Body of pancreas (tissue), 4 donors: ENCODE results near the gene SPRN. TPM values are rescaled to one million over a fixed set of nuclear protein-coding genes. Genes with fewer than 3 reads are reported as not detected.

Source experiments
- ATAC-seq: fragments of 150-250 bp; one replicate; pipeline ENCODE4 v1.9.1; 2016
- DNase-seq, 4 donors: peaks; one replicate each; pipeline ENCODE4 v3.0.0-alpha.2; 2019
- H3K27ac ChIP-seq, 4 donors: fragments of 200-600 bp; sonication (generic); 1 replicate in 3 of 4; 2 replicates in 1 of 4; pipeline versions ENCODE4 v1.5.1 to v1.6.1; 2016 to 2019; ENCODE audit warnings: mild to moderate bottlenecking in 1 of 4, mixed read lengths in 1 of 4, moderate library complexity in 1 of 4
- H3K27me3 ChIP-seq, 2 donors: fragments of 200-600 bp; sonication (generic); one replicate each; pipeline ENCODE4 v1.6.0; 2016; ENCODE audit warnings: mild to moderate bottlenecking in 1 of 2
- H3K36me3 ChIP-seq, 2 donors: fragments of 200-600 bp; sonication (generic); replicated peaks in 1 of 2; 2 replicates each; pipeline ENCODE4 v1.5.1; 2016; ENCODE audit warnings: low read depth in 2 of 2; ENCODE audit not compliant: insufficient read depth in 1 of 2
- H3K4me1 ChIP-seq: fragments of 200-600 bp; sonication (generic); one replicate; pipeline ENCODE4 v1.6.0; 2016
- H3K4me3 ChIP-seq, 2 donors: fragments of 200-600 bp; sonication (generic); 1 replicate in 1 of 2; 2 replicates in 1 of 2; pipeline ENCODE4 v1.5.1; 2016 to 2019
- H3K9me3 ChIP-seq, 3 donors: fragments of 200-600 bp; sonication (generic); 1 replicate in 2 of 3; 2 replicates in 1 of 3; pipeline ENCODE4 v1.5.1; 2016
- CTCF ChIP-seq, 7 experiments: fragments of 450-650 bp in 4 of 7; fragments of 200-600 bp in 3 of 7; sonication (generic) in 3 of 7; IDR thresholded peaks; one replicate each; pipeline ENCODE4 v1.5.1; 2016 to 2019; ENCODE audit warnings: antibody characterized with exemption in 7 of 7
- POLR2A ChIP-seq, 3 donors: fragments of 450-650 bp; IDR thresholded peaks; one replicate each; pipeline ENCODE4 v1.6.1; 2016; ENCODE audit warnings: antibody characterized with exemption in 3 of 3, mild to moderate bottlenecking in 2 of 3
- WGBS, 2 donors: methylation state at CpG; one replicate each; pipeline ENCODE4 v1.1.5; 2017; 5-methylcytosine and 5-hydroxymethylcytosine counted together
- intact Hi-C: fragments of 100-400 bp; cut with DNase I; formaldehyde crosslinking; loops from one replicate; pipeline ENCODE4 v1.15.1; 2023
- total RNA-seq, 2 donors: library from RNA; depleted of rRNA; stranded (reverse); fragments of >200 nt; gene quantifications; one replicate each; pipeline ENCODE4 v1.1.0, GENCODE V29; 2016

The SPRN gene
- total RNA-seq, 2 donors from 2014 or later: not detected

- ATAC-seq: no peak
- no peaks in the 10 kb centered on the region for H3K27me3 ChIP-seq
- intact Hi-C loops: no loop called here
Observed at GRCh38 chr10:133448120-133448519, 23.7 kb upstream of the SPRN start.

GRCh38 chr10:133446979-133447378 lies 22.6 kb upstream of the SPRN start:
- Histone ChIP-seq H3K27ac (no peak overlapping the region), H3K4me1 (no peaks in the 10 kb centered on the region), H3K4me3 (no peak overlapping the region), H3K9me3 (peaks cover 0 to 11% (median 0%) of the 10 kb centered on the region in 3 donors), H3K36me3 (no peaks in the 10 kb centered on the region), H3K27me3 (no peaks in the 10 kb centered on the region)
- no peak for TF ChIP-seq POLR2A (IDR thresholded peaks at IDR 0.05)
- TF ChIP-seq CTCF (IDR thresholded peaks at IDR 0.05): no peak
- DNase-seq: no peak
- intact Hi-C loops: no loop called here
- no peak for ATAC-seq
- 87 to 92% methylated on average over 11 of the region's 11 CpGs for WGBS, 2 donors

More at GRCh38 chr10:133448120-133448519, 23.7 kb upstream of the SPRN start:
- Histone ChIP-seq H3K9me3 (peaks cover 0 to 11% (median 0%) of the 10 kb centered on the region in 3 donors), H3K4me3 (no peak overlapping the region), H3K36me3 (no peaks in the 10 kb centered on the region), H3K27ac (no peak overlapping the region), H3K4me1 (no peaks in the 10 kb centered on the region)
- no peak for DNase-seq
- TF ChIP-seq CTCF (IDR thresholded peaks at IDR 0.05): no peak
- TF ChIP-seq POLR2A (IDR thresholded peaks at IDR 0.05): no peak

- no peak for ATAC-seq
- intact Hi-C loops: no loop called here
- WGBS, 2 donors: 62 to 65% methylated on average over 29 to 64 of the region's 80 CpGs
Observed at GRCh38 chr10:133445751-133446708, 21.6 kb upstream of the SPRN start.

GRCh38 chr10:133445268-133445732 lies 20.9 kb upstream of the SPRN start:
- DNase-seq: no peak
- WGBS, 2 donors: 89 to 90% methylated on average over 21 to 22 of the region's 22 CpGs
- Histone ChIP-seq H3K27ac (no peak overlapping the region), H3K4me1 (no peaks in the 10 kb centered on the region), H3K36me3 (no peaks in the 10 kb centered on the region), H3K9me3 (peaks cover 0 to 11% (median 0%) of the 10 kb centered on the region in 3 donors), H3K27me3 (no peaks in the 10 kb centered on the region), H3K4me3 (no peak overlapping the region)
- no peak for ATAC-seq
- no peak for TF ChIP-seq CTCF (IDR thresholded peaks at IDR 0.05)
- TF ChIP-seq POLR2A (IDR thresholded peaks at IDR 0.05): no peak
- intact Hi-C loops: no loop called here

More at GRCh38 chr10:133445751-133446708, 21.6 kb upstream of the SPRN start:
- TF ChIP-seq CTCF (IDR thresholded peaks at IDR 0.05) (no peak), POLR2A (IDR thresholded peaks at IDR 0.05) (no peak)
- Histone ChIP-seq H3K4me3 (no peak overlapping the region), H3K36me3 (no peaks in the 10 kb centered on the region), H3K27ac (no peak overlapping the region), H3K4me1 (no peaks in the 10 kb centered on the region), H3K27me3 (no peaks in the 10 kb centered on the region), H3K9me3 (peaks cover 0 to 11% (median 0%) of the 10 kb centered on the region in 3 donors)
- no peak for DNase-seq
